Measurements from ENCODE around the gene RIBC2.

Gene RIBC2

DNA sequence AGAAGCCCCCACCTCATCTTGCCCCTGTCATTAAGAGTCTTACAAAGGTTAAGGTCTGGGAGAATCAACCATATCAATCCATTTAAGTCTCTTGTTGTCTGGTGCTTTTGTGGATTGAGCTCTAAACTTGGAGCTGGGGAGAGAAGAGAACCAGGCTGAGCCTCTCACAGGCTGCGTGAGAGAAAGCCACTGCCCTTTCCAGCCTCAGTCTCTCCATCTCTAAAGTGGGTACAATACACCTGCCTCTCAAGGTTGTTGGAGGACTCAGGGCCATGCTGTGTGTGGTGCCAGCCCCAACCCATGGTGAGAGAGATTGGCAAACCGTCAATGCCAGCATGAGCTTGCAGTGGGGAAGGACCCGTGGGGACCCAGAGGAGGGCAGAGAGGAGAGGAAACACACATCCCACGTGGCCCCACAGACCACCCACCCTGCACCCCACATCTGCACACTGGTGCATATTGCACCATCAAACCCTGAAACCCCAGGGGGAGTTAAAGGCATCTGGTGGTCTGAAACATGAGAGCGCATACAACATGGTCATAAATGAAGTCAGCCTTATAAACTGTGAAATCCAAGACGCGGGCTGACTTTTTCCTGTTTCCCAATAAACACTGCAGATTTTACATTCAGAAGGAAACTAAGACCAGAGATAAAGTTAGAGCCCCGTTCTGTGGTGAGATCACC is 61.7 kb downstream of the RIBC2 start:
- no peak for DNase-seq

DNA sequence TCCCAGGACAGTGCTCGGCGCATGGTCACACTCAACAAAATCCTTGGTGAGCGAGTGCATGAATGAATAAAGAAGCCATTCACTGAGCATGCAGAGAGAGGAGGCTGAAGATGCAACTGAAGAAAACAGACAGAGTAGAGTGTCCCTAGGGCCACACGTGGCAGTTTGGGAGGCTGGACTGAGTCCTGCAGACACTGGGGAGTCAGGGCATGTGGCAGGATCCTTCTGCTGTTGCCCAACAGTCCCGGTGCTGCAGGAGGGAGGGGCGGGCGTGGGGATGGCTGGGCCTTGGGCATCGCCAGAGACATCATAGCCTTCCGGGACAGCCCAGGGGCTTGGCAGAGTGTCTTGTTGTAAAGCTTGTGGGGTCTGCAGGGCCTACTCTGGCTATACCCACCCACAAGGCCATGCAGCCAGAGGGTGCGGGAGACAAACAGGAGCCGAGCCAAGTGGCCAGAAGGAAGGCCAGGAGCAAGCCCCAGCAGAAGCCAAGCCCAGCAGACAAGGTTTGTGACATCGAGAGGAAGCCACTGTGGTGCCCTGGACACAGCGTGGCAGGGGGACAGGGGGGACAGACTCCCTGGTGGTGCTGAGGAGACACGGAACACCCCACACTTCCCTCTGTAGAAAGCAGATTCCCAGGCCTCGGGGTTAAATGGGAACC is 62.5 kb downstream of the RIBC2 start:
- no peak for DNase-seq

DNA sequence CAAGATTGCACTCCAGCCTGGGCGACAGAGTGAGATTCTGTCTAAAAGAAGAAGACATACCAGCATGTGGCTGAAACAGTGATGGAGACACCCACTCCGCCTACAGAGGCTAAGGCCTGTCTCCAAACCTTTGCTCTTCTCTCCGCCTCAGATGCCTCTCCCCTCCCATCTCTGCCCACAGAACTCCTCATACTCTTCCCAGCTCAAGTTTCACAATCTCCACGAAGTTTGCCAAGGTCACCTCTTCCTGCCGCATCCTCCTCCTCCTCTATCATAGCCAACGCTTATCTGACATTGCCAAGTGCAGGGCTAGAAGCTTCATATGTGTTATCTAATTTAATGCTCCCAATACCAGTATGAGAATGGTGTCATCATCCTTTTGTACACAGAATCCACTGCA is 63.3 kb downstream of the RIBC2 start:
- DNase-seq, result no peak

DNA sequence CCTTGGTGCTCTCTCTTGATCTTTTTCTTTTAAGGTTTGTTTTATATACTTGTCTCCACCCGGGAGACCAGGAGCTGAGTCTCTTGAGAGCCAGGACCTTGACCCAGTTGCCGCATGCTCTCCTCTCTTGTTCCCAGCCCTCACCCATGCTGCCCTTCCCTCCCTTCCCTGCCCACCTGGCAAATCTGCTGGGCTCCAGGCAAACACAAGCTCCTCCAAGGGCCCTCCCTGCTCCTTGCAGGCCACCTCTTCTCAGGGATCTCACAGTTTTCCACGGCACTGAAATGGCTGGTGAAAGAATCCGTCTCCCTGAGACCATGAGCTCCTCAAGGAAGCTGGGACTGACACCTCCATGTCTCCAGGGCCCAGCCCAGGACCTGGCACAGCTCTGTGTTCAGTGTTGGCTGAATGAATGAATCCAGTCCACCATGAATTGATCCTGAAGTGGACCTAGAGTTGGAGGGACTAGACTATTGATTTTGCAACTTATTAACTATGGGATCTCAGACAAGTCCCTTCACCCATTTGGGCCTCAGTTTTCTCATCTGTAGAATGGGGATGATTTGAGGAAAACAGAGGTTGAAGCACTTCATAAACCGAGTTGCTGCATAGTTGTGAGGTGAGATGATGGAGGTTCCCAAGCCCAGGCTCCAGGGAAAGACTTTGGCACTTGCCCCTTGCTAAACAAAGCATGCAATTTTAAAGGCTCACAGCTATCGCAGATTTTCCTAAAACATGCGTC is 64.0 kb downstream of the RIBC2 start:
- DNase-seq, result no peak

DNA sequence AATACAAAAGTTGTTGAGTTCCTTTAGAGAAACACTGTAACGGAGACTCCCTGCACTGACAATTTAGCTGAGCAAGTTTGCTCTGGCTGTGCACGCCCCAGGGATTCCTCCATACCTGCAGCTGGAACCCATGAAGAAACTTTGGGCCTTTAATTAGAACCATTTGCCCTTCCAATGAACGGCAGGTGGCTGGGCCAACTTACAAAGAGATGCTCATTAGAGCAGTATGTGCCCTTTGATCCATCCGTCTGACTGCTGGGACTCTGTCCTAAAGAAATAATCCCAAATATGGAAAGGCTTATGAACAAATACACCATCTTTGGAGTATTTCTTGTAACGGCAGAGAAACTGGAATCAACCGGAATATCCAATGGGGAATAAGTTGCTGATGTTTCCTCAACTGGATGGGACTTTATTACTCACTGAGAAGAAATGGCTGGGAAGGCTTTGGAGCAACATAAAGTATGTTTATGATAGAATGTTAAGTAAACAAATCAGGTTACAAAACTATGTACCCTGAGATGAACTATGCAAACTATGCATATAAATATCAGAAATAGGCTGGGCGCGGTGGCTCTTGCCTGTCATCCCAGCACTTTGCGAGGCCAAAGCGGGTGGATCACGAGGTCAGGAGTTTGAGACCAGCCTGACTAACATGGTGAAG is 64.7 kb downstream of the RIBC2 start:
- no peak for DNase-seq

DNA sequence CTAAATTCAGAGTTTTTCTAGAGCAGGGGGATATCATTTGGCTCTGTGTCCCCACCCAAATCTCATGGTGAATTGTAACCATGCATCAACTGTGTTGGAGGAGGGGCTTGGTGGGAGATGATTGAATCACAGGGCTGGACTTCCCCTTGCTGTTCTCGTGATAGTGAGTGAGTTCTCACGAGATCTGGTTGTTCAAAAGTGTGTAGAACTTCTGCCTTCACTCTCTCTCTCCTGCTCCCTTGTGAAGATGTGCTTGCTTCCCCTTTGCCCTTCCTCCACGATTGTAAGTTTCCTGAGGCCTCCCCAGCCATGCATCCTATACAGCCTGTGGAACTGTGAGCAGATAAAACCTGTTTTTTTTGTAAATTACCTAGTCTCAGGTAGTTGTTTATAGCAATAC is 67.2 kb downstream of the RIBC2 start:
- DNase-seq, result no peak

DNA sequence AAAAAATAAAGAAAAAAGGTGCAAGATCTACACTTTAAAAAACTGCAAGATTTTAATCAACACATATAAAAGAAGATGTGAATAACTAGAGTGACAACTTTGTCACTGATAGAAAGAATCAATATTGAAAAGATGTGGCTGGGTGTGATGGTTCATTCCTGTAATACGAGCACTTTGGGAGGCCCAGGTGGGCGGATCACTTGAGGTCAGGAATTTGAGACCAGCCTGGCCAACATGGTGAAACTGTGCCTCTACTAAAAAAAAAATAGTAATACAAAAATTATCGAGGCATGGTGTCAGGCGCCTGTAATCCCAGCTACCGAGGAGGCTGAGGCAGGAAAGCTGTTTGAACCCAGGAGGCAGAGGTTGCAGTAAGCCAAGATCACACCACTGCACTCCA is 68.2 kb downstream of the RIBC2 start:
- no peak for DNase-seq
